Hepatocyte (in vitro differentiated cells): ENCODE data around the gene S1PR3. TPM values are rescaled to one million over a fixed set of nuclear protein-coding genes. Genes with fewer than 3 reads are reported as not detected.

Source experiments
- DNase-seq: peaks from one replicate; pipeline ENCODE4 v3.0.0-alpha.2; 2016; ENCODE audit warnings: low spot score
- H2AFZ ChIP-seq: fragments of 200-600 bp; sonication (generic); 2 replicates; pipeline ENCODE4 v1.6.0; 2016; ENCODE audit warnings: antibody characterized with exemption, mild to moderate bottlenecking
- H3K27ac ChIP-seq: fragments of 200-600 bp; sonication (generic); 2 replicates; pipeline ENCODE4 v1.5.1; 2016; ENCODE audit warnings: mild to moderate bottlenecking
- H3K27me3 ChIP-seq: fragments of 200-600 bp; sonication (generic); 2 replicates; pipeline ENCODE4 v1.6.1; 2016
- H3K36me3 ChIP-seq: fragments of 200-600 bp; sonication (generic); replicated peaks from 2 replicates; pipeline ENCODE4 v1.5.1; 2016; ENCODE audit warnings: low read depth; ENCODE audit not compliant: insufficient read depth
- H3K4me1 ChIP-seq: fragments of 200-600 bp; sonication (generic); 2 replicates; pipeline ENCODE4 v1.5.1; 2016; ENCODE audit warnings: mild to moderate bottlenecking, moderate library complexity; ENCODE audit not compliant: insufficient read depth
- H3K4me2 ChIP-seq: fragments of 200-600 bp; sonication (generic); 2 replicates; pipeline ENCODE4 v1.6.0; 2016
- H3K4me3 ChIP-seq: fragments of 200-600 bp; sonication (generic); 2 replicates; pipeline ENCODE4 v1.5.1; 2016; ENCODE audit warnings: mild to moderate bottlenecking
- H3K79me2 ChIP-seq: fragments of 200-600 bp; sonication (generic); 2 replicates; pipeline ENCODE4 v1.6.0; 2017; ENCODE audit warnings: mild to moderate bottlenecking
- H3K9me2 ChIP-seq: fragments of 200-600 bp; sonication (generic); replicated peaks from 2 replicates; pipeline ENCODE4 v1.6.0; 2017; ENCODE audit warnings: mild to moderate bottlenecking; ENCODE audit not compliant: insufficient read depth
- H3K9me3 ChIP-seq: fragments of 200-600 bp; sonication (generic); 2 replicates; pipeline ENCODE4 v1.5.1; 2016; ENCODE audit warnings: low read depth, mild to moderate bottlenecking
- H4K20me1 ChIP-seq: fragments of 200-600 bp; sonication (generic); 2 replicates; pipeline ENCODE4 v1.6.0; 2016; ENCODE audit warnings: mild to moderate bottlenecking; ENCODE audit not compliant: insufficient read depth, poor library complexity, severe bottlenecking
- EZH2 ChIP-seq: fragments of 200-600 bp; sonication (generic); IDR thresholded peaks from 2 replicates; pipeline ENCODE4 v1.6.1; 2016; ENCODE audit warnings: antibody characterized with exemption, mild to moderate bottlenecking, borderline replicate concordance
- EZH2phosphoT487 ChIP-seq: fragments of 200-600 bp; sonication (generic); IDR thresholded peaks from one replicate; pipeline ENCODE4 v1.6.1; 2018; ENCODE audit warnings: antibody characterized with exemption, mild to moderate bottlenecking, low read depth, moderate library complexity; ENCODE audit not compliant: unreplicated experiment, severe bottlenecking
- WGBS: methylation state at CpG from one replicate; pipeline ENCODE4 v1.1.6; 2016; ENCODE audit warnings: low lambda C conversion rate; ENCODE audit errors: missing lambda C conversion rate; 5-methylcytosine and 5-hydroxymethylcytosine counted together
- polyA plus RNA-seq: library from polyadenylated mRNA; unstranded; fragments of >200 nt; fragmentation: Nextera tagmentation; extraction: Ambion mirVana; gene quantifications from 2 replicates; pipeline ENCODE4 v1.2.1, GENCODE V29; 2016
- total RNA-seq: library from RNA; depleted of rRNA; stranded (reverse); fragments of >200 nt; gene quantifications from 2 replicates; pipeline ENCODE4 v1.2.3, GENCODE V29; 2014
- TF ChIP-seq, protein P1 (sequence below): fragments of 200-600 bp; sonication (generic); IDR thresholded peaks from 2 replicates; pipeline ENCODE4 v1.5.1; 2016; ENCODE audit warnings: antibody characterized with exemption, mild to moderate bottlenecking; ENCODE audit not compliant: poor library complexity

S1PR3 gene
- total and polyA plus RNA-seq, 2 experiments from 2014 or later: 21.4 to 46.1 TPM

DNA sequence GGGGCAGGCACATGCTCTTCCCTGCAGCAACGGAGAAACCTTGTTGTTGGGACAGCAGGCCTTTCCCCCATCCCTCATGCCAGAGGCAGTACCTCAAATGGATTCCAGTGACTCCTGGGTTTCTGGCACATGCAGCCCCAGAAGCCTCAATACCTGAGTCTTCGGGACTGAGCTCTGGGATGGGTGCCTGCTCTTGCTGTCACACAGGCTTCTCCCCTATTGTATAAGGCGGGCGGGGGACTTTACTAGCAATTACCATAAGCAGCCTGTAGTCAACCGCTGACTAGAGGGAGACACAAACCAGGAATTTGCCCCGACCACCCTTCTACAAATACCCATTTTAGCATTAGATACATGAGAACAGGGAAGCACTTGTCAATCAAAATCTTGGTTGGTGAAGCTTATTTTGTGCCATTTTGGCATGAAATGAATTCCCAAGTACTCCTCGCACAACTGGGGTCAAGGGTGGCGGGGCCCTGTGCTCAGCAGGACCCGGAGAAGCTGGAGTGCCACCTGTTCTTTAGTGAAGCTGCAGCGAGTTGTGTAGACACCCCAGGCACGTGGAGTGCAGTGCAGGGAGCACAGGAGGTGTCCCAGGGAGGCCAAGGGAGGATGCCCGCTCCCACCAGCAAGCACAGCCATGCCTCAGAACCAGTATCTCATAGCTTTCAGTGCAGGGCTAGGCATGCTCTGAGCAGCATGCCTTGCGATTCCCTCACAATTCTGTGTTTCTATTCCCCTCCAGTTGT is 21.2 kb downstream of the S1PR3 start:
- Histone ChIP-seq H3K9me2 (no peaks in the 10 kb centered on the region), H3K79me2 (no peaks in the 10 kb centered on the region), H3K27me3 (no peaks in the 10 kb centered on the region), H3K4me2 (no peak overlapping the region), H3K27ac (no peak overlapping the region), H3K4me3 (no peak overlapping the region), H3K9me3 (no peaks in the 10 kb centered on the region), H3K36me3 (no peaks in the 10 kb centered on the region), H4K20me1 (no peaks in the 10 kb centered on the region), H2AFZ (no peak overlapping the region), H3K4me1 (no peaks in the 10 kb centered on the region)
- TF ChIP-seq EZH2phosphoT487 (no peak), EZH2 (no peak)
- TF ChIP-seq, protein P1, sequence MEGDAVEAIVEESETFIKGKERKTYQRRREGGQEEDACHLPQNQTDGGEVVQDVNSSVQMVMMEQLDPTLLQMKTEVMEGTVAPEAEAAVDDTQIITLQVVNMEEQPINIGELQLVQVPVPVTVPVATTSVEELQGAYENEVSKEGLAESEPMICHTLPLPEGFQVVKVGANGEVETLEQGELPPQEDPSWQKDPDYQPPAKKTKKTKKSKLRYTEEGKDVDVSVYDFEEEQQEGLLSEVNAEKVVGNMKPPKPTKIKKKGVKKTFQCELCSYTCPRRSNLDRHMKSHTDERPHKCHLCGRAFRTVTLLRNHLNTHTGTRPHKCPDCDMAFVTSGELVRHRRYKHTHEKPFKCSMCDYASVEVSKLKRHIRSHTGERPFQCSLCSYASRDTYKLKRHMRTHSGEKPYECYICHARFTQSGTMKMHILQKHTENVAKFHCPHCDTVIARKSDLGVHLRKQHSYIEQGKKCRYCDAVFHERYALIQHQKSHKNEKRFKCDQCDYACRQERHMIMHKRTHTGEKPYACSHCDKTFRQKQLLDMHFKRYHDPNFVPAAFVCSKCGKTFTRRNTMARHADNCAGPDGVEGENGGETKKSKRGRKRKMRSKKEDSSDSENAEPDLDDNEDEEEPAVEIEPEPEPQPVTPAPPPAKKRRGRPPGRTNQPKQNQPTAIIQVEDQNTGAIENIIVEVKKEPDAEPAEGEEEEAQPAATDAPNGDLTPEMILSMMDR: no peak
- 81% methylated on average over 13 of the region's 13 CpGs for WGBS
- DNase-seq: no peak

DNA sequence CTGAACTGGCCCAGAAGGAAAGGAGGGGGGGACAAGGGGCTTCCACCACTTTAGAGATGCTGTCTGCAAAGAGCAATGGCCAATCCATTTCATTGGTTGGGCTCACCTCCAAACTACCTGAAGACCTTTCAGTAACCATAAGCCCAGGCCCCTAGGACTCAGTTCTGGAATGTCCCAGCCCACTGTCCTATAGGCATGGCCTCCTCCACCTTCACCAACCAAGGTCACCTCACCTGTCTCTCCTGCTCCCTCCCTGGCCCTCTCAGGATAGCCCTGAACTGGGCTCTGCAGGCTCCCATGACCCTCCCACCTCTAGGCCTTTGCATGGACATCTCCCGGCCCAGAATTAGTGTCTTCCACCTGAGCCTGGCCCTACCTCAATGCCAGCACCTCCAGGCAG is 22.4 kb downstream of the S1PR3 start:
- no peak for DNase-seq
- Histone ChIP-seq H3K9me3 (no peaks in the 10 kb centered on the region), H3K36me3 (no peaks in the 10 kb centered on the region), H2AFZ (no peak overlapping the region), H3K4me1 (no peaks in the 10 kb centered on the region), H4K20me1 (no peaks in the 10 kb centered on the region), H3K9me2 (no peaks in the 10 kb centered on the region), H3K4me3 (no peak overlapping the region), H3K79me2 (no peaks in the 10 kb centered on the region), H3K27me3 (no peaks in the 10 kb centered on the region), H3K27ac (no peak overlapping the region), H3K4me2 (no peak overlapping the region)
- TF ChIP-seq EZH2 (no peak), EZH2phosphoT487 (no peak)
- TF ChIP-seq, protein P1: no peak
- WGBS: 91% methylated on average over 1 of the region's 1 CpG

DNA sequence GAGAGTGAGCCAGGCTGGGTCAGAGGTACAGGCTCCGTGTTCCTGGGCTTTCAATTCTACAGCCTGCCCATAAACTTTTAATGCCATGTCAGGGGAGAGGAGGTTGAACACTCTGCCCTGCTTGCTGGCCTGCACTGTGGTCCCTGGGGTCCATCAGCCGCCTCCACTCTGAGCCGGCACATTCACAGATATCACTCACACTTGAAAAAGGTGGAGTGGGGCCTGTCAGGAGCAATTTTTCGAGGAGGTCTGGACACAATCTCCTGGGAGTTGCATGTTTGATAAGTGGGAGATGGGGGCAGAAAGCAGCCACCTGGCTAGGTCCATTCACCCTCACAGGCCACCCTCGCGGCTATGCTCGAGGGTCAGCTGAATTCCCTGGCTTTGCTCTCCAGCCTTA is 22.9 kb downstream of the S1PR3 start:
- Histone ChIP-seq H3K79me2 (no peaks in the 10 kb centered on the region), H3K4me1 (no peaks in the 10 kb centered on the region), H2AFZ (no peak overlapping the region), H3K36me3 (no peaks in the 10 kb centered on the region), H3K9me3 (no peaks in the 10 kb centered on the region), H3K27me3 (no peaks in the 10 kb centered on the region), H3K27ac (no peak overlapping the region), H3K9me2 (no peaks in the 10 kb centered on the region), H3K4me2 (no peak overlapping the region), H4K20me1 (no peaks in the 10 kb centered on the region), H3K4me3 (no peak overlapping the region)
- DNase-seq: no peak
- WGBS: 89% methylated on average over 7 of the region's 7 CpGs
- TF ChIP-seq EZH2phosphoT487 (no peak), EZH2 (no peak)
- TF ChIP-seq, protein P1: no peak
